ENCODE data around the gene CPNE5.

The CPNE5 gene

GRCh38 chr6:36692861-36693702 lies 146.2 kb downstream of the CPNE5 start:
- no peaks in the 10 kb centered on the region for H3K27me3 ChIP-seq (ENCODE audit: control insufficient read depth, insufficient read depth, low read length, poor library complexity, severe bottlenecking)
- no peaks in the 10 kb centered on the region for H3K4me1 ChIP-seq (ENCODE audit: control insufficient read depth, insufficient read depth, low read length)
- WGBS, 2 experiments = 89 to 91% methylated on average over 27 of the region's 27 CpGs
- H3K27ac ChIP-seq (ENCODE audit: insufficient read depth, low read depth, low read length, poor library complexity, severe bottlenecking) = no peak overlapping the region
- no peaks in the 10 kb centered on the region for H3K9me3 ChIP-seq (ENCODE audit: control insufficient read depth, low read length)
- H3K36me3 ChIP-seq (ENCODE audit: control insufficient read depth, insufficient read depth, low read length) = no peaks in the 10 kb centered on the region
- H3K4me3 ChIP-seq (ENCODE audit: insufficient read depth, low read depth, low read length) = no peak overlapping the region

- no peaks in the 10 kb centered on the region for H3K9me3 ChIP-seq (ENCODE audit: control insufficient read depth, low read length)
- H3K27ac ChIP-seq (ENCODE audit: insufficient read depth, low read depth, low read length, poor library complexity, severe bottlenecking) = no peak overlapping the region
Observed at GRCh38 chr6:36692220-36692619, 147.0 kb downstream of the CPNE5 start.

GRCh38 chr6:36691612-36692011 lies 147.6 kb downstream of the CPNE5 start:
- no peaks in the 10 kb centered on the region for H3K4me1 ChIP-seq (ENCODE audit: control insufficient read depth, insufficient read depth, low read length)
- no peaks in the 10 kb centered on the region for H3K36me3 ChIP-seq (ENCODE audit: control insufficient read depth, insufficient read depth, low read length)
- no peak overlapping the region for H3K27ac ChIP-seq (ENCODE audit: insufficient read depth, low read depth, low read length, poor library complexity, severe bottlenecking)
- H3K27me3 ChIP-seq (ENCODE audit: control insufficient read depth, insufficient read depth, low read length, poor library complexity, severe bottlenecking) = no peaks in the 10 kb centered on the region
- no peak overlapping the region for H3K4me3 ChIP-seq (ENCODE audit: insufficient read depth, low read depth, low read length)
- 100% methylated on average over 2 of the region's 2 CpGs for WGBS, 2 experiments
- H3K9me3 ChIP-seq (ENCODE audit: control insufficient read depth, low read length) = no peaks in the 10 kb centered on the region

More at GRCh38 chr6:36692220-36692619, 147.0 kb downstream of the CPNE5 start:
- 93% methylated on average over 3 of the region's 3 CpGs for WGBS, 2 experiments
- Histone ChIP-seq H3K4me1 (ENCODE audit: control insufficient read depth, insufficient read depth, low read length) (no peaks in the 10 kb centered on the region), H3K4me3 (ENCODE audit: insufficient read depth, low read depth, low read length) (no peak overlapping the region), H3K36me3 (ENCODE audit: control insufficient read depth, insufficient read depth, low read length) (no peaks in the 10 kb centered on the region), H3K27me3 (ENCODE audit: control insufficient read depth, insufficient read depth, low read length, poor library complexity, severe bottlenecking) (no peaks in the 10 kb centered on the region)

- WGBS, 2 experiments = 91 to 94% methylated on average over 4 of the region's 4 CpGs
- Histone ChIP-seq H3K4me3 (ENCODE audit: insufficient read depth, low read depth, low read length) (no peak overlapping the region), H3K9me3 (ENCODE audit: control insufficient read depth, low read length) (no peaks in the 10 kb centered on the region), H3K27me3 (ENCODE audit: control insufficient read depth, insufficient read depth, low read length, poor library complexity, severe bottlenecking) (no peaks in the 10 kb centered on the region), H3K36me3 (ENCODE audit: control insufficient read depth, insufficient read depth, low read length) (no peaks in the 10 kb centered on the region), H3K27ac (ENCODE audit: insufficient read depth, low read depth, low read length, poor library complexity, severe bottlenecking) (no peak overlapping the region), H3K4me1 (ENCODE audit: control insufficient read depth, insufficient read depth, low read length) (no peaks in the 10 kb centered on the region)
Observed at GRCh38 chr6:36691011-36691410, 148.2 kb downstream of the CPNE5 start.

Measured in ectodermal cell (in vitro differentiated cells).